Ramos (cell line): ENCODE data around the gene MMP24OS.

Experiments used
- in situ Hi-C: fragments of 300-500 bp; cut with MboI; formaldehyde crosslinking; loops from one replicate; pipeline ENCODE4 v1.14.3; 2022; ENCODE audit warnings: low sequenced_read_pairs; ENCODE audit not compliant: unreplicated experiment

MMP24OS gene

DNA sequence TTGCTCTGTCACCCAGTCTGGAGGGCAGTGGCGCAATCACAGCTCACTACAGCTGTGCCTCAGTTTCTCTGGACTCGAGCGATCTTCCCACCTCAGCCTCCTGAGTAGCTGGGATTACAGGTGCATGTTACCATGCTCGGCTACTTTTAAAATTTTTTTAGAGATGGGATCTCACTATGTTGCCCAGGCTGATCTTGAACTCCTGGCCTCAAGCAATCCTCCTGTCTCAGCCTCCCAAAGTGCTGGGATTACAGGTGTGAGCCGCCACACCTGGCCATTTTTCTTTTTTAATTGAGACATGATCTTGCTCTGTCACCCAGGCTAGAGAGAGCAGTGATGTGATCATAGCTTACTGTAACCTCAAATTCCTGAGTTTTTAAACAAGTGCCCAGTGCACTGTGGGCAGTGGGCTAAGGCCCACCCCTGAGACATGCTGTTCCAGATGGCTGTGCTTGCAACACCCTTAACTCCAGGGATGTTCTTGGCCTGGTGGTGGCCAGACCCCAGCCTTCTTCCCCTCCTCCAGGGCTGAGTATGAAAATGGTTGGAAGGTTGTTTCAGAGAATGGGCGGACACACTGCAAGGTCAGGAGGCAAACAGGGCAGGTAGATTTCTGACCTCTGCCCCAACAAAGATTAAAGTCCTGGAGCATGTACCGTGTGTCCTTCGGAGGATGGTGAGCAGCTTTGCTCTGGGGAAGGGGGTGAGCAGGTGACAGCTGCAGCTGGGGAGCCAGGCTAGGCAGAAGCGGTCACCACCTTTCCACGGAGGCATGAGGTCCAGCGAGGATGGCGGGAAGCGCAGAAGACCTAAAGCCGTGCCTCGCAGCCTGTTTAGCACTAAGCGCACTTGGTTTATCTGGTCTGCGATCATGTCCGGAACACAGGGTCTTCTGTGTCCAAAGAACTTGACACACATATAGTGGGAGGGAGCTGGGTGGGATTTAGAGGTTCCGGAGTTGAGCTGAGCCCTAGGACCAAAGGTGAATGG is 15.7 kb upstream of the MMP24OS start:
- in situ Hi-C loops: no loop called here

GRCh38 chr20:35292504-35293285 is 14.8 kb upstream of the MMP24OS start:
- in situ Hi-C loops: no loop called here

DNA sequence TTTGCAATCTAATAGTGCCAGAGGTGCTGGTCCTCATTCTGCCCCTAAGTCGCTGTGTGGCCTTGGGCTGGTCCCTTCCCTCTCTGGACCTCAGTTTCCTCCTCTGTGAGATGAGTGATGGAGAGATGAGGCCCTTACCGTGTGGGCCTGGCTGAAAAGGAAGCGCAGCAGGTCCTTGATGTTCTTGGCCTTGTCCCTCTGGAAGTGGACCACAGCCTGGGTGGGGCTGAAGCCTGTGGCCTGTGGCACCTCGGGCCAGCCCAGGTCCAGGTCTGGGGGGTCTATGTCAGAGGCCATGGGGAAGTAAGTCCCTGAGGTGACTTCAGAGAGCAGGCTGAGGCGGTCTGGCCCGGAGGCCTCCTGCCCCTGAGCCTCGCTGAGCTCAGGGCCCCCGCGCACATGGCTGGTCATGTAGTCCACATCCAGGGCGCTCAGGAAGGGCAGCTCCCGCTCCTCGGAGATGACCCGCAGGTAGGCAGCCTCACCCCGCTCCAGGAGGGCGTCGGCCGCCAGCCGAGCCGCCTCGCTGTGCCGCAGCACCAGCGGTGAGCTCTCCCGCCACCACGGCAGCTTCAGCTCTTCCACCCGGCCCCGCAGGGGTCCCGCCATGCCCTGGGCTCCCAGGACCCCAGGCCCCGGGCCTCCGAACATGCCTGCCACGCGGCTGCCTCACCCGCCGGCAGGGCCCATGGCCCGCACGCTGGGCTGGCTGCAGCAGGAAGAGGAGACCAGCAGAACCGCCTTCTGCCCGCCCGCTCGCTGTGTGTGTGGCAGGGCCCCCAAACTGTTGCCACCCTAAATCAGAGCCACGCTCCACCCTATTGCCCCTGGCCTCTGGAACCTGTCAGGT is 14.0 kb upstream of the MMP24OS start, which contains the start of gene FAM83C:
Gene FAM83C, minus strand, starts transcription at position 772 of the 850 bp plus-strand sequence. Its CDS starts 121 bp downstream, at position 651.
- in situ Hi-C loops: no loop called here

DNA sequence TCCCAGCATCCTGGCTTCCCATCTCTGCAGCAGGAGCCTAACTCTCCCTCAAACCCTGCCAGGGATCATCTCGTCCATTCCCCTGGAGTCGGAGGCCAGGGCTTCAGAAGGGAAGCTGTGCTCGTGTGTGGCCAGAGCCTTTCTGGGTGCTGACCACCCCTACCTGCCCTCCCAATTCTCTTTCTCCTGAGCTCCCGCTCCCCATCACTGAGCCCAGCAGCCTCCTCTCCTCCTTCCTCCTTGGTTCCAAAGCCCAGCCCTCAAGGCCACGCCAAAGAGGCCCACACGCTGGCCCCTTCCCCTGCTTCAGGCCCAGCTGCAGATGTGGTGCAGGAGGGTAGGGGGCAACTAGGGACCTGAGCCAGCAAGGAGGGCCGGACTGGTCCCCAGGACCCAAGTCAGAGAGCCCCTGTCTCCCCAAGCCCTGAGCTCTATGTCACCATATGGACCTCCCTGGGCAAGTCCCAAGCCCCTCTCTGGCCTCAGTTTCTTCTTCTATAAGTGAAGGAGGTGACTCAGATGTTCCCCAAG is 13.0 kb upstream of the MMP24OS start:
- in situ Hi-C loops: no loop called here

- in situ Hi-C loops: no loop called here
Observed at GRCh38 chr20:35290186-35290886, 12.4 kb upstream of the MMP24OS start.

- in situ Hi-C loops: no loop called here
Observed at GRCh38 chr20:35288325-35289060, 10.6 kb upstream of the MMP24OS start.

- in situ Hi-C loops: no loop called here
Observed at GRCh38 chr20:35287509-35288324, 9.8 kb upstream of the MMP24OS start.

DNA sequence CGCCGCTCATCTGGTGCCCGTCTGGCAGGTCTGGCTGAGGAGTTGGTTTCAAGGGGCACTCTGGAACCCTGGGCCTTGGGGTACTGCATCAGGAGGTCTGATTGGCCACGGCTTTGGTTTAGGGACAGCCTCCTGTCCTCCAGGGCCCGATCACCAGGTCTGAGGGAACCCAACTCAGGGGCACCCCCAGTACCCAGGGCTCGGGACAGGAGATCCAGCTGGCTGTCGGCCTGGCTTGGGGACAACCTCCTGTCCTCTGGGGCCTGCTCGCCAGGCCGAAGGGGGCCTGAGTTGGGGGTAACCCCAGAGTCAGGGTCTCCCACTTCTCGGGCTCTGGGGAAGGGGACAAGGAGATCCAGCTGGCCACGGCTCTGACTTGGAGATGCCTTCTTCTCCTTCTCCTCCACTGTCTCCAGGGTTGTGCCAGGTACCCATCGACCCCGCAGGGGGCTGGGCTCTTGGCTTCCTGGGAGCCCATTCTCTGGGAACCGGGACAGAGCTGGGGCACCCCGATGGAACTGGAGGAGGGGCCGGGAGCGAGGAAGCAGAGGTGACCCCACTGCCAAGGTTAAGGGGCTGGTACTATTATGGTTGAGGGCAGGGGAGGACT is 9.1 kb upstream of the MMP24OS start:
- in situ Hi-C loops: no loop called here

DNA sequence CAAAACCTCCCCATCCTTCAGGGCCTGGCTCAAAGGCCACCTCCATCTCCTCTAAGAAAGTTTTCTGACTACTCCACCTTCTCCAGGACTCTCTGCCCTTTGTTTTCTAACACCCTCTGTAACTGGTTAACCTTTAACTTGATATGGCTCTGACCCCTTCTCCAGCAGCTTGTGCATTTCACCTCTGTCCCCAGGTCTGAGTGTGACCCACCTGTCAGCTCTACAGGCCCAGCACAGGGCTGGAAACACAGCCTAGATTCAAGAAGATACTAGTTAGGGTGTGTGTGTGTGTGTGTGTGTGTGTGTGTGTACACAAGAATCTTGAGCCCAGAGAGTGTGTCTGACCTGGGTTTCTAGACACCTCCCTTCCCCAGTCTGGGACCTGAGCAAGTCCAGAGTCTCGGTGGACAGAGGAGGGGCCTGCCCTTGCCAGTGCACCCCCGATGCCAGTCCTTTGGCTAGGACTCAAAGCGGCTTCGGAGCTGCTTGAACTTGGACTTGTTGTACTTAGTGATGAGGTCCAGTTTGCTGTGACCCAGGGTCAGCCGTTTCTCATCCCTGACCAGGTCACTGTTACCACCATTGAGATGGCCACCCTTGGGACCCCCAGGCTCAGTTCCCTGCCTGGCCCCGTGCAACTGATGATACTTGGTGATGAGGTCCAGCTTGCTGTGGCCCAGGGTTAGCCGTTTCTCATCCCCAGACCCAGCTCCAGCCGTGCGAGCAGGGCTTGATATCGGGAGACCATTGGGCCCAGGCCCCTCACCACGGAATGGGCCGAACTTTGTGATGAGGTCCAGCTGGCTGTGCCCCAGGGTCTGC is 8.4 kb upstream of the MMP24OS start:
- in situ Hi-C loops: no loop called here

GRCh38 chr20:35285806-35286076 is 7.8 kb upstream of the MMP24OS start:
- in situ Hi-C loops: no loop called here

- in situ Hi-C loops: no loop called here
Observed at GRCh38 chr20:35284992-35285805, 7.3 kb upstream of the MMP24OS start.

DNA sequence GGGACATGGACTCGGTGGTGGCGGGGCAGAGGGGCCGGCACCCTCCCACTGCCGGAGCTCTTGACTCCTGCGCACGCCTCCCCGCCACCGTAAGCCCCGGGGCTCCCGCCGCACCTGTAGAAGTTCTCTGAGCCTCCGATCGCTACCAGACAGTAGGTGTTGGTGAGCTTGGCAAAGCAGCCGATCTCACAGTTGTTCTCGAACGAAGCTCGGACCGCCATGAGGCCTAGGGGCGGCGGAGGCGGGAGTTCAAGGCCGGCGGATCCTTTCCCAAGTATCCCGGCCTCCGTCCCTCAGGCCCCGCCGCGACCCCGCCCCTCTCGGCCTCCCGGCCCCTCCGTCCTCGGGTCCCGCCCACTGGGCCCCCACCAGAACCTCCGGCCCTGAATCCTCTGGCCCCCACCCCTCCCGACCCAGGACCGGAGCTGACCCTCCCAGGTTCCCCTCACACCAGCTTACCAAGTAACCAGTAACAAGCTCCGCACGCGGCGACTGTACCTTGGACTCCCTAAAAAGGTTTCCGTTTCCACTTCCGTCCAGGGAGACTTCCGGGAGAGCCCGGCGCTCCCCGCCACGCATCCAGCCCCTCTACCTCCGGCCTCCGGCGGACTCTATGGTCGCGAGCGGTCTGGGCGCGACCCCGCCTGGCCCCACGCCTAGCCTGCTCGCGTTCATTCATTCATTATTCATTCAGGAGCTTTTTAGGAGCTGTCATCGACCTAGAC is 6.5 kb upstream of the MMP24OS start, which contains the start of gene EIF6:
Gene EIF6, minus strand, starts transcription at position 506 of the 725 bp plus-strand sequence. Its CDS starts 285 bp downstream, at position 221.
- in situ Hi-C loops: no loop called here

DNA sequence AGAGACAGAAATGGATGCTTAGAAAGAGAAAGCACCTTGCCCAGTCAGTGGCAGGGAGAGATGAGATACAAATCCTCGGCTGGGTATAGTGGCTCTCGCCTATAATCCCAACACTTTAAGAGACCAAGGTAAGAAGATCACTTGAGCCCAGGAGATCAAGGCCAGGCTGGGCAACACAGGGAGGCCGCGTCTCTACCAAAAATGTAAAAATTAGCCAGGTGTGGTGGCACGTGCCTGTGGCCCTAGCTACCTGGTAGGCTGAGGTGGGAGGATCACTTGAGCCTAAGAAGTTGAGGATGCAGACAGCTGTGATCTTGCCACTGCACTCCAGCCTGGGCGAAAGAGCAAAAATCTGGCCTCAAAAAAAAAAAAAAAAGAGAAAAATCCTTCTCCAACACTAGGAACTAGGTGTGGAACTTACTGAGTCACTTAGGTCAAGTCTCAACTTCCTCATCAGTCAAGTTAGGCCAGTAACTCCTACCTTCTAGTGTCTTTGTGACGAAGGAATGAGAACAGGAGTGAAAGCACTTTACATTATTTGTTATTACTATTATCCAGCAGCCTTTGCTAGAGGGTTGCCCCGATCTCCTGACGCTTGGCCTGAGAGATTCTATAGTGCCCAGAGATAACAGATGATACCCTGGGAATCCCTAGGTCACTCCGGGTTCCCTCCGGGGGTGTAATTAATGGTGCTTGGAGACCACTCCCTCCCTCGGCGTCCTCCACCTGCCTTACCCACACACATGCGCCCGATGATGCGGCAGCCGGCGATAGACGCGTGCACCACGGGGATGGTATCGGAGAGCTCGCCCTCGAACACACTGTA is 5.7 kb upstream of the MMP24OS start:
- in situ Hi-C loops: no loop called here

GRCh38 chr20:35281506-35282101 is 3.7 kb upstream of the MMP24OS start:
- in situ Hi-C loops: no loop called here
